ENCODE results near the gene BNC2.

The BNC2 gene

GRCh38 chr9:16413509-16414016, 456.9 kb downstream of the BNC2 start:
- H3K4me1 Mint-ChIP-seq (ENCODE audit: low read depth): no peaks in the 10 kb centered on the region
- DNase-seq (ENCODE audit: low spot score): no peak
- H3K9me3 Mint-ChIP-seq: peaks cover 4% of the 10 kb centered on the region
- no peak overlapping the region for H3K27ac Mint-ChIP-seq
- no peaks in the 10 kb centered on the region for H3K27me3 Mint-ChIP-seq (ENCODE audit: low read depth)
- no peak overlapping the region for H3K4me3 Mint-ChIP-seq
- H3K36me3 Mint-ChIP-seq (ENCODE audit: low read depth): no peaks in the 10 kb centered on the region

- H3K27me3 Mint-ChIP-seq (ENCODE audit: low read depth): no peaks in the 10 kb centered on the region
- H3K4me1 Mint-ChIP-seq (ENCODE audit: low read depth): no peaks in the 10 kb centered on the region
- H3K27ac Mint-ChIP-seq: no peak overlapping the region
- DNase-seq (ENCODE audit: low spot score): no peak
- no peaks in the 10 kb centered on the region for H3K36me3 Mint-ChIP-seq (ENCODE audit: low read depth)
- peaks cover 4% of the 10 kb centered on the region for H3K9me3 Mint-ChIP-seq
- H3K4me3 Mint-ChIP-seq: no peak overlapping the region
Observed at GRCh38 chr9:16412740-16413139, 457.7 kb downstream of the BNC2 start.

DNA sequence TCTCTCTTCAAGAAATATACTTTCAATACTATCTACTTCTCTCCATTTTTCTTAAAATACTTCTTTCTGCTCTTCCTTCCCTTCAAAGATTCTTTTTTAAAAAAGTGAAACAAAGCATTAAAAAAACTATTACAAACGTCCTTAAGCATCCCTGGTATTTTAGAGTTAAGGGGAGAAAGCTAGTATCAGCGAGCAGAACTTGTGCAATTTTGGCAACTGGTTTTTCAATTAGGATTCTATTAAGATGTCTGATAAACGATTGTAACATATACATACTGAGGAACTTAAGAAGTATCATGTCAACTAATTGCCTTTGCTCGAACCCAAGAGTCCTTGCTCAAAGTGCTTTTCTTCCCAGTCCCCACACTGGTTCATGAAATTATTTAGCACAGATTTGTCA, 459.2 kb downstream of the BNC2 start:
- Mint-ChIP-seq H3K9me3 (peaks cover 4% of the 10 kb centered on the region), H3K27me3 (ENCODE audit: low read depth) (no peaks in the 10 kb centered on the region), H3K36me3 (ENCODE audit: low read depth) (no peaks in the 10 kb centered on the region), H3K4me1 (ENCODE audit: low read depth) (no peaks in the 10 kb centered on the region), H3K27ac (no peak overlapping the region), H3K4me3 (no peak overlapping the region)
- no peak for DNase-seq (ENCODE audit: low spot score)

DNA sequence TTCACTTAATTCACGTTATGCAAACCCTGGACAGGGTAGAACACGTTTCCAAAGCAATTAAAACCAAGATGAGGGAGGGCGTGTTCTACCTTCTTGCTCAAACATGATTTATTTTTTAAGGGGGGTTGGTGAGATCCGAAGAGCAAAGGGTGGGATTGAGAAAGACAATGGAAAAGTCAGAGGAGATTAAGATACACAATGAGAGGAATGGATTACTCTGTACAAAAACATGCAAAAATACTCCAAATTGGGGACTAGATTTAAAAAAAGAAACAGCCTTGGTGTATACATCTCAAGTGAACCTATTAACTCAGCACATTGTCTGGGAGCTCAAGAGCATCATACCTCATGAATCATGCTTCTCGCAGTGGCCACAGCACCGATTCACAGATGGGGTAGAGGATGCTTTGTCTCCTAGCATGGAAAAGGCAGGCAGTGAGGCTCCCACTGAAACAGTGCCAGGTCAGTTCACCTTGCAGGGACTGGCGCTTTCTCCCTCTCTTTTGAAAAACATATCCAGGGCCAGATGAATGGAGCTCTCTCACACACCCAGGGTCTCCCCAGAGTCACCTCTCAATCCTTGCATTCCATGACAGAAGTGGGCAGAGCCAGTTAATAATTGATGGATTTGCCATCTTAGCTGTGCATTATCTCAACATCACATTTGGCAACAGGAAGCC, 459.7 kb downstream of the BNC2 start:
- H3K4me1 Mint-ChIP-seq (ENCODE audit: low read depth): no peaks in the 10 kb centered on the region
- H3K9me3 Mint-ChIP-seq: peaks cover 4% of the 10 kb centered on the region
- H3K4me3 Mint-ChIP-seq: no peak overlapping the region
- H3K27me3 Mint-ChIP-seq (ENCODE audit: low read depth): no peaks in the 10 kb centered on the region
- H3K27ac Mint-ChIP-seq: no peak overlapping the region
- no peak for DNase-seq (ENCODE audit: low spot score)
- H3K36me3 Mint-ChIP-seq (ENCODE audit: low read depth): no peaks in the 10 kb centered on the region

- H3K27ac Mint-ChIP-seq: no peak overlapping the region
- no peak for DNase-seq (ENCODE audit: low spot score)
- peaks cover 7% of the 10 kb centered on the region for H3K9me3 Mint-ChIP-seq
- H3K4me1 Mint-ChIP-seq (ENCODE audit: low read depth): no peaks in the 10 kb centered on the region
- no peak overlapping the region for H3K4me3 Mint-ChIP-seq
- no peaks in the 10 kb centered on the region for H3K36me3 Mint-ChIP-seq (ENCODE audit: low read depth)
- H3K27me3 Mint-ChIP-seq (ENCODE audit: low read depth): no peaks in the 10 kb centered on the region
Observed at GRCh38 chr9:16407617-16408016, 462.9 kb downstream of the BNC2 start.

GRCh38 chr9:16406526-16407225, 463.8 kb downstream of the BNC2 start:
- Mint-ChIP-seq H3K27ac (no peak overlapping the region), H3K4me3 (no peak overlapping the region), H3K27me3 (ENCODE audit: low read depth) (no peaks in the 10 kb centered on the region), H3K4me1 (ENCODE audit: low read depth) (no peaks in the 10 kb centered on the region), H3K9me3 (peaks cover 7% of the 10 kb centered on the region), H3K36me3 (ENCODE audit: low read depth) (no peaks in the 10 kb centered on the region)
- no peak for DNase-seq (ENCODE audit: low spot score)

GRCh38 chr9:16405421-16405820, 465.0 kb downstream of the BNC2 start:
- H3K9me3 Mint-ChIP-seq: peaks cover 9% of the 10 kb centered on the region

DNA sequence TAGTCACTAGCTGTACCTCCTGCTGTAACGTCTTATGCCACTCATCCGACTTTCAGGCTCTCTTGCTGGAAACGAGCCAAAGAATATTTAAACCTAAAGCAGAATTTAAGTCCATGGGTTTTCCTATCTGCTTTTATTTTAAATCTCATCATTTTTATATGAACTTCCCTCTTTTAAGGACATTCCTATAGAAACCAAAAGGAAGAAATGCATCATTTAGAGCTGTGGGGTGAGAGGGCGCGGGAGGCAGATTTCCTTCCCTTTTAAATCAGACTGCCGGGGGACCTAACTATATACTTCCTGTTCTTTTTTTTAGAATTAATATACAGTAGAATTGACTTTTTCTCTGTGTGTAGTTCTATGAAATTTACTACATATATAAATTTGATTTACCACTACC, 468.8 kb downstream of the BNC2 start:
- no peak for DNase-seq (ENCODE audit: low spot score)
- no peaks in the 10 kb centered on the region for H3K36me3 Mint-ChIP-seq (ENCODE audit: low read depth)
- no peaks in the 10 kb centered on the region for H3K4me1 Mint-ChIP-seq (ENCODE audit: low read depth)
- H3K27ac Mint-ChIP-seq: no peak overlapping the region
- H3K27me3 Mint-ChIP-seq (ENCODE audit: low read depth): no peaks in the 10 kb centered on the region
- H3K9me3 Mint-ChIP-seq: peaks cover 7% of the 10 kb centered on the region
- H3K4me3 Mint-ChIP-seq: no peak overlapping the region

More at GRCh38 chr9:16405421-16405820, 465.0 kb downstream of the BNC2 start:
- no peak for DNase-seq (ENCODE audit: low spot score)
- no peaks in the 10 kb centered on the region for H3K27me3 Mint-ChIP-seq (ENCODE audit: low read depth)
- H3K4me1 Mint-ChIP-seq (ENCODE audit: low read depth): no peaks in the 10 kb centered on the region
- no peak overlapping the region for H3K4me3 Mint-ChIP-seq
- no peaks in the 10 kb centered on the region for H3K36me3 Mint-ChIP-seq (ENCODE audit: low read depth)
- H3K27ac Mint-ChIP-seq: no peak overlapping the region

GRCh38 chr9:16398691-16399090, 471.8 kb downstream of the BNC2 start:
- Mint-ChIP-seq H3K27ac (no peak overlapping the region), H3K27me3 (ENCODE audit: low read depth) (no peaks in the 10 kb centered on the region), H3K9me3 (peaks cover 8% of the 10 kb centered on the region), H3K4me3 (no peak overlapping the region), H3K36me3 (ENCODE audit: low read depth) (no peaks in the 10 kb centered on the region), H3K4me1 (ENCODE audit: low read depth) (no peaks in the 10 kb centered on the region)
- DNase-seq (ENCODE audit: low spot score): no peak

GRCh38 chr9:16396389-16396788, 474.1 kb downstream of the BNC2 start:
- no peak overlapping the region for H3K4me3 Mint-ChIP-seq
- no peak overlapping the region for H3K27ac Mint-ChIP-seq
- no peaks in the 10 kb centered on the region for H3K27me3 Mint-ChIP-seq (ENCODE audit: low read depth)
- peaks cover 8% of the 10 kb centered on the region for H3K9me3 Mint-ChIP-seq
- no peaks in the 10 kb centered on the region for H3K36me3 Mint-ChIP-seq (ENCODE audit: low read depth)
- no peaks in the 10 kb centered on the region for H3K4me1 Mint-ChIP-seq (ENCODE audit: low read depth)
- no peak for DNase-seq (ENCODE audit: low spot score)

GRCh38 chr9:16391369-16391768, 479.1 kb downstream of the BNC2 start:
- Mint-ChIP-seq H3K36me3 (ENCODE audit: low read depth) (no peaks in the 10 kb centered on the region), H3K27ac (no peak overlapping the region), H3K4me1 (ENCODE audit: low read depth) (no peaks in the 10 kb centered on the region), H3K9me3 (peaks cover 13% of the 10 kb centered on the region), H3K4me3 (no peak overlapping the region), H3K27me3 (ENCODE audit: low read depth) (no peaks in the 10 kb centered on the region)
- no peak for DNase-seq (ENCODE audit: low spot score)

DNA sequence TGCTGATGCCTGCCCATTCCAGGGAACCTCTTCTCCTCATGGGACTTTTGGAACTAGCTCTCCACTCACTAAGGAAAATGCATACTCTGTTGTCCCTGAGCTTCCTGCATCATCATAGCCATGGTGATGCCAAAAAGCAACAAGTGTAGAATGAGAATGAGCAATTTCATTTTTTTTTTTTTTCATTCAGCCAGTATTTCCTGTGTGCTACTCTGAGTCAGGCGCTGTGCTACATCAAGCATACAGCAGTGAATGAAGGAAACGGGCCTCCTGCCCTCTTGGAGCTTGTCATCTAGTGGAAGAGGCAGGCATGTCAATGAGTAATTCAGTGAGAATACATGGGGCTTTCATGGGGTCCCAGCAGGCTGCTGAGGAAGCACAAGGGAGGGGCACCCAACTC, 483.1 kb downstream of the BNC2 start:
- Mint-ChIP-seq H3K27ac (no peak overlapping the region), H3K9me3 (peaks cover 20% of the 10 kb centered on the region), H3K4me1 (ENCODE audit: low read depth) (no peaks in the 10 kb centered on the region), H3K4me3 (no peak overlapping the region), H3K36me3 (ENCODE audit: low read depth) (no peaks in the 10 kb centered on the region), H3K27me3 (ENCODE audit: low read depth) (no peaks in the 10 kb centered on the region)
- DNase-seq (ENCODE audit: low spot score): no peak

- Mint-ChIP-seq H3K4me1 (ENCODE audit: low read depth) (no peaks in the 10 kb centered on the region), H3K36me3 (ENCODE audit: low read depth) (no peaks in the 10 kb centered on the region), H3K4me3 (no peak overlapping the region), H3K9me3 (peaks cover 20% of the 10 kb centered on the region), H3K27me3 (ENCODE audit: low read depth) (no peaks in the 10 kb centered on the region), H3K27ac (no peak overlapping the region)
- no peak for DNase-seq (ENCODE audit: low spot score)
Observed at GRCh38 chr9:16386827-16387077, 483.7 kb downstream of the BNC2 start.

DNA sequence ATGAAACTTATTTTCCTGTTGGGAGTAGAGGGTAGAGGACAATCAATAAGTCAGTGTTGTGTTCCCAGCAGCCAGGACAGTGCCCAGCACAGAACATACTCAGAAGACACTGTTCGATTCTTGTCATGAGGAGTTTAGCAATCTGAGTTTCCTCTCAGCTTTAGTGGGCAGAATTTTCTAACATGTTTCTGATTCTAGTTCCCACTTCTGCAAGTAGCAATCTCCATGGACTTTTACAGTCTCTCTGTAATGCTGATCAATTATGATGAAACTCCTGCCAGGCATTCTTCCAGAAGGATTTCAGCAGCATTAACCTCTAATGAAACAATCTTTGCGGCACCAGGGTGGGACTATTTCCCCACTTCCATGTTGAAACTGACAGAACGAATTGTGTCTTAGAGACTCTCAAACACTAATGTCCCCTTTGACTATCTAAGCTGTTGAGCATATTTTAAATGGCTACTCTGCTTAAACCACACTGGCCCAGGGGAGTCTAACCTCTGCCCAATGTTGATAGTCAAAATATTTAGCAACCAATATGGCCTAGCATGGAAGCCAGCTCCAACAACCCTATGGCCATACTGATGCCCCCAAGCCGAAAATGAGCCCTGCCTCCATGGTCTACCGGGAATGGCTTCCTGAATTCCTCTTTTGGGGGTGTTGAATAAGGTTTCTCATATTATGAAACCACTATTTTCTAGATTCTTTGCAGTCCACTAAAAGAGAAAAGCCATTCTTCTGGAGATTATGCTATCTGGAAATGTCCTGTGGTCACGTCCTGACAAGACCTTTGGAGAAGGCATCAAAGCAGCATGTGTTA, 484.3 kb downstream of the BNC2 start:
- DNase-seq (ENCODE audit: low spot score): no peak
- no peak overlapping the region for H3K27ac Mint-ChIP-seq
- no peaks in the 10 kb centered on the region for H3K4me1 Mint-ChIP-seq (ENCODE audit: low read depth)
- no peaks in the 10 kb centered on the region for H3K36me3 Mint-ChIP-seq (ENCODE audit: low read depth)
- H3K27me3 Mint-ChIP-seq (ENCODE audit: low read depth): no peaks in the 10 kb centered on the region
- H3K4me3 Mint-ChIP-seq: no peak overlapping the region
- H3K9me3 Mint-ChIP-seq: peaks cover 20% of the 10 kb centered on the region
